ENCODE results near the gene PRDM1.

Gene PRDM1

DNA sequence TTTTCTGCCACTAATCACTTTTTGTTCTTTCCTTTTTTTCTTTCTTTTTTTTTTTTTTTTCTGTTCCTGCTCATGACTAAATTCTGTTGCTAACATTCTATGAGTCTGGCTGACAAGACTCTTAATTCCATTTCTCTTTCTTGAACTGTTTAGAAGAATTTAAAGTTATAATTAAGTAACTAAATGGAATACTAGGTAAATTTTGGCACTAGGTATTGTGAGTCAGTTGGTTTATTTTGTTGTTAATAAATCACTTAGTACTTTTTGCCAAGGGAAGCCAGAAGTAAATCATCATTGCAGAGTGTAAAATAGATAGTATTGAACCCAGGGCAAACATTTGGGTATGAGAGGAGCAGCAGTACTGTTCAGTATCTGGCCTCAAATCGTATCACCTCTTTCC, 42.0 kb upstream of the PRDM1 start:
- H3K9me2 ChIP-seq (replicated peaks; ENCODE audit: low read depth, low read length) = no peaks in the 10 kb centered on the region
- no peaks in the 10 kb centered on the region for H4K20me1 ChIP-seq (ENCODE audit: insufficient read depth, low read length, poor library complexity, severe bottlenecking)
- no peak overlapping the region for H3K4me3 ChIP-seq (ENCODE audit: low read length, poor library complexity, severe bottlenecking)
- no peaks in the 10 kb centered on the region for H3K36me3 ChIP-seq (ENCODE audit: insufficient read depth, low read length)
- H3K4me1 ChIP-seq (ENCODE audit: insufficient read depth, low read length, poor library complexity, severe bottlenecking) = no peaks in the 10 kb centered on the region
- no peaks in the 10 kb centered on the region for H3F3A ChIP-seq (ENCODE audit: low read depth)
- no peak overlapping the region for H3K4me2 ChIP-seq (ENCODE audit: low read depth, low read length, poor library complexity, severe bottlenecking)
- no peaks in the 10 kb centered on the region for H3K9me3 ChIP-seq (ENCODE audit: insufficient read depth, low read depth, low read length)
- H2AFZ ChIP-seq (ENCODE audit: low read length) = no peak overlapping the region
- H3K9ac ChIP-seq (ENCODE audit: low read depth, low read length, poor library complexity, severe bottlenecking) = no peak overlapping the region
- no peak for TF ChIP-seq EZH2phosphoT487 (IDR thresholded peaks at IDR 0.05; ENCODE audit: borderline replicate concordance)
- TF ChIP-seq, protein P1, sequence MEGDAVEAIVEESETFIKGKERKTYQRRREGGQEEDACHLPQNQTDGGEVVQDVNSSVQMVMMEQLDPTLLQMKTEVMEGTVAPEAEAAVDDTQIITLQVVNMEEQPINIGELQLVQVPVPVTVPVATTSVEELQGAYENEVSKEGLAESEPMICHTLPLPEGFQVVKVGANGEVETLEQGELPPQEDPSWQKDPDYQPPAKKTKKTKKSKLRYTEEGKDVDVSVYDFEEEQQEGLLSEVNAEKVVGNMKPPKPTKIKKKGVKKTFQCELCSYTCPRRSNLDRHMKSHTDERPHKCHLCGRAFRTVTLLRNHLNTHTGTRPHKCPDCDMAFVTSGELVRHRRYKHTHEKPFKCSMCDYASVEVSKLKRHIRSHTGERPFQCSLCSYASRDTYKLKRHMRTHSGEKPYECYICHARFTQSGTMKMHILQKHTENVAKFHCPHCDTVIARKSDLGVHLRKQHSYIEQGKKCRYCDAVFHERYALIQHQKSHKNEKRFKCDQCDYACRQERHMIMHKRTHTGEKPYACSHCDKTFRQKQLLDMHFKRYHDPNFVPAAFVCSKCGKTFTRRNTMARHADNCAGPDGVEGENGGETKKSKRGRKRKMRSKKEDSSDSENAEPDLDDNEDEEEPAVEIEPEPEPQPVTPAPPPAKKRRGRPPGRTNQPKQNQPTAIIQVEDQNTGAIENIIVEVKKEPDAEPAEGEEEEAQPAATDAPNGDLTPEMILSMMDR (conservative IDR thresholded peaks at IDR 0.05; ENCODE audit: low read length) = no peak
- H3K79me2 ChIP-seq (ENCODE audit: insufficient read depth, low read length) = no peaks in the 10 kb centered on the region
- H3K27me3 ChIP-seq (ENCODE audit: insufficient read depth, low read length, poor library complexity, severe bottlenecking) = no peaks in the 10 kb centered on the region

DNA sequence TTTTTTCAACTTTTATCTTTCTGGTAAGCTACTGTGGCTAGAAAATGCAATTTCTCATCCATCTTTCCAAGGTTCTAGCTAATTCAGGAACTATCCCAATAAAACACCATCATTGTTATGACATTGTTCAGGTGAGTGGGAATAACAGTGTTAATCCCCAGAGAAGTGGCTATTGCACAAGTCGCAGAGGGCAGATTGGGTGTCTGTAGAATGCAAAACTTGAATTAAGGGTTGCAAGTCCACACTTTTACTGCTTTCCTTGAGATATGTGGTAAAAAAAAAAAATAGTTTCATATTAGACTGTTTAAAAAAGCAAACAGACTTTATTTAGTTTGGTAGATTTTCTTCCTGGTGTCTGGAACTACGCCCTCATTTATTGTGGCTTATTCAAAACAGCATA, 41.1 kb upstream of the PRDM1 start:
- Histone ChIP-seq H3K79me2 (ENCODE audit: insufficient read depth, low read length) (no peaks in the 10 kb centered on the region), H3K36me3 (ENCODE audit: insufficient read depth, low read length) (no peaks in the 10 kb centered on the region), H3K9me3 (ENCODE audit: insufficient read depth, low read depth, low read length) (no peaks in the 10 kb centered on the region), H3K4me1 (ENCODE audit: insufficient read depth, low read length, poor library complexity, severe bottlenecking) (no peaks in the 10 kb centered on the region), H3K27me3 (ENCODE audit: insufficient read depth, low read length, poor library complexity, severe bottlenecking) (no peaks in the 10 kb centered on the region), H4K20me1 (ENCODE audit: insufficient read depth, low read length, poor library complexity, severe bottlenecking) (no peaks in the 10 kb centered on the region), H3K4me2 (ENCODE audit: low read depth, low read length, poor library complexity, severe bottlenecking) (no peak overlapping the region), H3K9me2 (replicated peaks; ENCODE audit: low read depth, low read length) (no peaks in the 10 kb centered on the region), H3F3A (ENCODE audit: low read depth) (no peaks in the 10 kb centered on the region), H3K9ac (ENCODE audit: low read depth, low read length, poor library complexity, severe bottlenecking) (no peak overlapping the region), H3K4me3 (ENCODE audit: low read length, poor library complexity, severe bottlenecking) (no peak overlapping the region), H2AFZ (ENCODE audit: low read length) (no peak overlapping the region)
- no peak for TF ChIP-seq EZH2phosphoT487 (IDR thresholded peaks at IDR 0.05; ENCODE audit: borderline replicate concordance)
- TF ChIP-seq, protein P1 (conservative IDR thresholded peaks at IDR 0.05; ENCODE audit: low read length) = no peak

DNA sequence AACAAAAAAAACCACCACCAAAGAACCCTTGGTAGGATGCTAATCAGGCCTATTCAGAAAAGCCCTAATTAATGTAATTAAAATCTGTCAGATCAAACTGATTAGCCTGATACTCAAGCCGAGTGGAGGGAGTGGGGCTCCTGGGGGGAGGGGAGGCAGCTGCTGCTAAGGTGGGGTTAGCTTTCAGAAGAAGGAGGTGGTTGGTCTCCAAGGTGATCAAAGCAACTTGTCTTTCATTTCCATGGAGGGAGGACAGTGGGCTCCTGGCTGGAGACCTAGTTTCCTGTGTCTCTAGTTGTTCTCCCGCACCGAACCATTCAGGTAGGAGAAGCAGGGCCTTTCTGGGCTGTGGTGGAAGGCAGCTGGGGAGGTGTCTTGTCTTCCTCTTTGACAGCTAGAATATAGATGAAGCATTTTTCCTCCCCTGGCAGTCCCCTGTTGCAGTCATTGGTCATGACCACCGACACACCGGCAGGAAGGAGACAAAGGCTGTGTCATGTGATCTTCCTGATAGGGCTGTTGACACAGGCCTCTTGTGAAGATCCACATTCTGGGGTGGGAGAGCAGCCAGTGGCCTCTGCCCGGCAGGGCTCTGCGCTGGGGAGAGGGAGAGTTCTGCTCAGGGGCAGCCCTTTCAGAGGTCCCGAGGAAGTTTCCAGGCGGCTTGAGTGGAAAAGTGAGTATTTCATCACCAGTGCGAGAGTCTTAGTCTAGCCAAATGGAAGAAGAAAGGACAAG, 39.9 kb upstream of the PRDM1 start:
- Histone ChIP-seq H3F3A (ENCODE audit: low read depth) (no peaks in the 10 kb centered on the region), H3K9me3 (ENCODE audit: insufficient read depth, low read depth, low read length) (no peaks in the 10 kb centered on the region), H3K4me2 (ENCODE audit: low read depth, low read length, poor library complexity, severe bottlenecking) (no peak overlapping the region), H2AFZ (ENCODE audit: low read length) (no peak overlapping the region), H4K20me1 (ENCODE audit: insufficient read depth, low read length, poor library complexity, severe bottlenecking) (no peaks in the 10 kb centered on the region), H3K36me3 (ENCODE audit: insufficient read depth, low read length) (no peaks in the 10 kb centered on the region), H3K79me2 (ENCODE audit: insufficient read depth, low read length) (no peaks in the 10 kb centered on the region), H3K4me3 (ENCODE audit: low read length, poor library complexity, severe bottlenecking) (no peak overlapping the region), H3K27me3 (ENCODE audit: insufficient read depth, low read length, poor library complexity, severe bottlenecking) (no peaks in the 10 kb centered on the region), H3K9ac (ENCODE audit: low read depth, low read length, poor library complexity, severe bottlenecking) (no peak overlapping the region), H3K9me2 (replicated peaks; ENCODE audit: low read depth, low read length) (no peaks in the 10 kb centered on the region), H3K4me1 (ENCODE audit: insufficient read depth, low read length, poor library complexity, severe bottlenecking) (no peaks in the 10 kb centered on the region)
- TF ChIP-seq EZH2phosphoT487 (IDR thresholded peaks at IDR 0.05; ENCODE audit: borderline replicate concordance) = no peak
- TF ChIP-seq, protein P1 (conservative IDR thresholded peaks at IDR 0.05; ENCODE audit: low read length) = no peak

Measured in Loucy (cell line).